HG03439 (cell line): ENCODE data around the gene DHX15.
"Not testable (repeated sequence)": the region's sequence is repeated elsewhere in the genome, so short reads cannot be mapped to it uniquely, and the experiment has no call there.

ENCODE experiments used
- ATAC-seq: cut with Tn5 transposase; IDR thresholded peaks from one replicate; pipeline ENCODE4 v1.9.1; 2021; ENCODE audit warnings: mild to moderate bottlenecking, moderate library complexity; ENCODE audit not compliant: unreplicated experiment

DHX15 gene

GRCh38 chr4:24550441-24551175, 33.7 kb downstream of the DHX15 start:
- ATAC-seq, result no peak

- no peak for ATAC-seq
These were observed 36.4 kb downstream of the DHX15 start for GRCh38 chr4:24547979-24548378.

- no peak for ATAC-seq
These were observed 40.0 kb downstream of the DHX15 start for GRCh38 chr4:24544208-24544988.

DNA sequence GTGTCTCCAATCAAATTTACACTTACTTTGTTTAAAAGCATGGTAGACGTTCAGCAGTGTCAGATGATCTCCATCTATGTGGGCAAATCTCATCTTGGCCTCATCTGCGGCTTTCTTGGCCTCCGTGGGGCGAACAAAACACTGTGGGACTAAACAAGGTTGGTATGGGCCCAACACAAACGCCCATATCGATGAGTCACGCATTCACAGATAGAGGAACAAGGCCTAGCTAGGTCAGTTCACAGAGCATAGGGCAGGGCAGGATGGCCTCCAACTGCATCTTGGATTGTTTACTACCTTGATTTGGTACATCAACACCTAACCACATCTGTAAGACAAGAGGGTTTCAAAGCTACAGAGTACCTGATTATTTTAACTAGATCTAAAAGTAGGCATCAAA, 47.3 kb downstream of the DHX15 start:
- ATAC-seq, result no peak

DNA sequence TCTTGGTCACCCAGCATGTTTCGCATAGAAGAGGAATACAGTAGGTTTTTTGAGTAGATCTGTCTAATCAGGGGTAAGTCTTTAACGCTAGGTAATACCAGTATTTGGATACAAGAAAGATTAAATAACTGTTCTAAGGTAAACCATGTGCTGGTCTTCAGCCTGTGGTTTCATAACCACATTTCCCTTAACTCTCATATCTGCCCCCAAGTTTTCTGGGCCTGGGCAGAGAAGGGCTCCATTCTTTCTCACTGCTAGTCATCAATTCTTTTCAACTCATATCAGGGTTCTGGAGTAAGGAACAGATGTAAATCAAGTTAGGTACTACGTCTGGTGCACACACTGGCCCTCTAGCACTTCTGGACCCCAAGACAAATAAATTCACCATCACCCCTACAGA, 49.0 kb downstream of the DHX15 start:
- no peak for ATAC-seq

- ATAC-seq, result no peak
These were observed 51.0 kb downstream of the DHX15 start for GRCh38 chr4:24533364-24533763.

DNA sequence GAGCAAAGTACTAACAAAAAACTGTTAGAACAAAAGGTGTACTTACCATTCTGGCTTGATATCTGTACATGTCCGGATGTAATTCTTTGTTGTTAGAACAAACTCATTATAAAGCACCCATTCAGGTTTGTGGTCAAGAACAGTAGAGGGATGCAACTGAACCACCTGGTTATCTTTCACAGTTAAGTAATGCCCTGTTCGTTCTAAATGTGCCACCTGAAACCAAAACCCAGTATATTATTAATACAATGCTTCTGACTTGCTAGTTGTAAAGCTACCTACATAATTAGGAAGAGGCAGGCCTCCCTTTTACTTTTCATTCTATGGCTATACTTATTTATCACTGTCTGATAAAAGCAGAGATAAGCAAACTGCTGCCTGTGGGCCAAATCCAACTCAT, 54.8 kb downstream of the DHX15 start:
- no peak for ATAC-seq

- ATAC-seq, result no peak
These were observed 57.0 kb downstream of the DHX15 start for GRCh38 chr4:24527371-24527770.

DNA sequence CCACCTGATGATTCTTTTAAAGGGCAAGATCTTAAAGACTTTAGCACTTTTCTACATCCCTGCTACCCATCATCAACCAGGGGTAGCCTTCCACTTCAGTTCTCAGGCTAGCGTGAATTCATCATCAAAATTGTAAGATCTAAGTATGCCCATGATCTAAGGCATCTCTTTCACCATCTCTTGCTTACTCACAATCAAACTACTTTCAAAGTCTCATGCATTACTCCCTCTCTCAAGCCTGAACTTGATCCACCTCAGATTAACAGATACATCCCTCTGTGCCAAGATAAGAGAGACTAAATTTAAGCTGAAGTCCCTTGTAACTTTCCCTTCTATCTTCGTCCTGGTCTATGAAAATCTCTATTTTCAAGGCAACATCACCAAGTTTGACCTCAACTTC, 62.8 kb downstream of the DHX15 start:
- ATAC-seq, result no peak

- ATAC-seq, result no peak
These were observed 64.7 kb downstream of the DHX15 start for GRCh38 chr4:24519649-24520048.

DNA sequence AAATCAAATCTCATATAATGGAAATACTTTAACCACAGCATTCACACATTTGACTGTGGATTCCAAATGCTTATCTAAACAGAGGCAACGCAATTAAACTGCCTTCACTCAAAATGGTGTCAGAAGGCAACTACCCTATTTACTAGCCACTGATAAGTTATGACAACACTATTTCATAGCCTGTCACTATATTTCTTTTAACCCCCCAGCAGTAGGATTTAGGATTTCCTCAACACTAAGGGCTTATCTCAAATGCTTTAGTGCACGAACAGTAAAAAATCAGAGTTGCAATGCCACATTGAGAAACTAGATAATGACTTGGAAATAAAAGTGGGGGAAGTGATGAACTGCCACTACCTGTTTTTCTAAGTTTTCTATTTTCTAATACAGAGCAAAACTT, 66.7 kb downstream of the DHX15 start:
- ATAC-seq, result no peak

- no peak for ATAC-seq
These were observed 67.4 kb downstream of the DHX15 start for GRCh38 chr4:24516926-24517325.

DNA sequence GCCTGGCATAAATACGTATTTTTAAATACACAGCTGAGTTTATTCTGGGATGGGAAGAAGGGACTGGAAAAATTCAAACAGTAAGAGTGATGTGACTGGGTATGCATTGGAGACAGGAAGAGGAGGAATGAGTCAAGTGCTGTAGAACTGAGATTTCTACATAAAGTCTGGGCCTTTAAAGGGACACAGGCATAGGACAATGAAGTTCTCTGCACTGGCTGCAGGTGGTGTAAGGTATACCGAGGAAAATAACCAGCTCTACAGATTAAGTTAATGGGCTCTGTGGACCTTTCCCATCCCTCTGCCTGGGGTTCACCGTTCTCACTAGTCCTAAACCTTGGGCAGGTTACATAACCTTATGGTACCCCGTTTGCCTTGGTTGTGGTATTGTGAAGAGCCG, 68.7 kb downstream of the DHX15 start:
- no peak for ATAC-seq

GRCh38 chr4:24514808-24515207, 69.5 kb downstream of the DHX15 start:
- ATAC-seq, result no peak

DNA sequence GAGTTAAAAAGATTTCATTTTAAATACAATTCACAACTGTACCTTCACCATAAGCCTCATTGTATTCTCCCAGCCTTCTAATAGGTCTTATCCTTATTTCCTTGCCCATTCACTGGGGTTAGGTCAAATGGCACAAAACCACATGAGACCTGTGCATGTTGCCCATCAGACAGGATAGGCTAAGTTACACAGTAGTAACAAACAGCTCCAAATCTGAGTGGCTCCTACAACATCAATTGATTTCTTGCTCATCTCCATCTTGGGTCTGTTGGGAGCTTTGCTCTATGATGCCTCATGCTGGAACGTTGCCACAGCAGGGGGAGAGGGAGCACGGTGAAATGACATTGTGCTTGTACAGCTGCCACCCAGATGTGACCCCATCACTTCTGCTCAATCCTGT, 70.6 kb downstream of the DHX15 start:
- no peak for ATAC-seq

DNA sequence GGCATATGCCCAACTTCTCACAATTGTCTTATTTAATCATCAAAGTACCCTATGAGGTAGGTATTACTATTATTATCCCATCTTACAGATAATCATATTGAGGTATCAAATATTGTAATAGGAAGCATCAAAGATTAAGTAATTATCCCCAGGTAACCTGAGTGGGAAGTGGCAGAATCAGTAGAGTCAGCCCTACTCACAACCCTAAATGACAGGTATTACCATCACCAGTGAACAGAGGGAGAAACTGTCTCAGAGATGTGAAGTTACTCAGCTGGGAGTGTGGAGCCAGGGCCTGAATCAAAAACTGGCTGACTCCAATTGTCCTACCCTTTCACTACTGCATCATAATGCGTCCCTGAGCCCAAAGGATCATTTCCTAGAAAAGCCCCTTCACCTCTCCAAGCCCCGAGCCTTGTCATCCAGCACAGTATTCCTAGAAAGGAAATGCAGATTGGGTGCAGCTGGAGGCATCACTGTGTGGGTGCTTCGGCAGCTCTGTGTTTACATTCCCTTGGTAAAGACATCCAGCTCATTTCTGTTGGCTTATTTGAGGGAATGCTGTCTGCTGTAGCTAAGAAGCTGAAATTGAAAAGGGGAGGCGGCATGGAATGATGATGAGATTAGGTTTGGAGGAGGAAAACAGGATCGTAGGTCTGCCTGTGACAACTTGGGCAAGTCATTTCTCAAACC, 72.8 kb downstream of the DHX15 start:
- no peak for ATAC-seq

DNA sequence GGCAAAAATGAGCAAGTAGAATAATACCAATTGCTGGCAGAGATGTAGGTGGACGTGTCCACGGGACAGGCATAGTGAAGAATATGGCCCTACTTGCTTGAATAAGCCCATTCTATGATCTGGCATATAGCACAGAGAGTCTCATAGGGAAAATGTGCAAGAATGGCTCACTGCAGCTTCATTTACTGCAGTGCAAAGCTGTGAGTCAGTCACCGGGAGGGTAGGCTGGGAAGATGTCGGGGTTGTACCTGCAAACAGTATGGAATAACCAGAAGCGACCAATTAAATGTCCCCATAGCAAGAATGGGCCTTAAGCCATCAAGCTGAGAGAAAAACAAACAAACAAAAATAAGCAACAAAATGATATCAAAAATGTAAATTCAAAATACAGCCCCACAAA, 74.3 kb downstream of the DHX15 start:
- no peak for ATAC-seq

DNA sequence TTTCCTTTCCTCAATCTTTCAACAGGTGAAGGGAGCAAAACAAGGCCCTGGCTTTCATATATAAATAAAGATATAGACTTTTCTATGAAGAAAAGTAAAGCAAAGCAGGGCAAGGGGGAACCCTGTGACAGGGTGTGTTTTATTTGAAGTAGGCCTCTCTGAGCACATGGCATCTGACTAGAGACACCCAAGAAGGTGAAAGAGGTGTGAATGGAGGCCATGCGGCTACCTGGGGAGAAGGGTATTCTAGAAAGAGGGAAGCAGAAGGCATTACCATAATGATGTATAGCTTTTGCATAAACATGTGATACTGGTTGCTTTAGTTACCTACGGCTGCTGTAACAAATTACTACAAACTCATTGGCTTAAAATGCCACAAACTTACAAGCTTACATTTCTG, 75.8 kb downstream of the DHX15 start:
- no peak for ATAC-seq

- no peak for ATAC-seq
These were observed 76.9 kb downstream of the DHX15 start for GRCh38 chr4:24507439-24507838.

GRCh38 chr4:24503090-24503489, 81.3 kb downstream of the DHX15 start:
- ATAC-seq, result not testable (repeated sequence)

GRCh38 chr4:24497221-24497620, 87.1 kb downstream of the DHX15 start:
- no peak for ATAC-seq

DNA sequence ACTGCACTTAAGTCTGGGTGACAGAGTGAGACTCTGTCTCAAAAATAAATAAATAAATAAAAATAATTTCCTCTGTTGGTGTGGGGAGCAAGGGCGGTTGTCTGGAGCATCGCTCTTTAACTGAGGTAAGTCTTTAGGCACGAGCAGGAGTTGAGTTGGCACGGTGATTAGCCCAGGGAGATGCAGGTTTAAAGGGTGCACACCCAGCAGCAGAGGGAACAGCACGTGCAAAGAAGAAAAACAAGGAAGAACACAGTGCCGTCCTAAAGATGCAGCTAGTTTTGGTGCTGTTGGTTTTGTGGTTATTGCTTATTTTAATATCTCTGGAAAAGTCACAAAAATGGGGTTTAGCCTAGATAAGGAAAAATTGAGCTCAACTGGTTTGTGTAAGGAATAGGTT, 87.8 kb downstream of the DHX15 start:
- ATAC-seq, result no peak
